ENCODE results near the gene MANSC1.

Gene MANSC1

DNA sequence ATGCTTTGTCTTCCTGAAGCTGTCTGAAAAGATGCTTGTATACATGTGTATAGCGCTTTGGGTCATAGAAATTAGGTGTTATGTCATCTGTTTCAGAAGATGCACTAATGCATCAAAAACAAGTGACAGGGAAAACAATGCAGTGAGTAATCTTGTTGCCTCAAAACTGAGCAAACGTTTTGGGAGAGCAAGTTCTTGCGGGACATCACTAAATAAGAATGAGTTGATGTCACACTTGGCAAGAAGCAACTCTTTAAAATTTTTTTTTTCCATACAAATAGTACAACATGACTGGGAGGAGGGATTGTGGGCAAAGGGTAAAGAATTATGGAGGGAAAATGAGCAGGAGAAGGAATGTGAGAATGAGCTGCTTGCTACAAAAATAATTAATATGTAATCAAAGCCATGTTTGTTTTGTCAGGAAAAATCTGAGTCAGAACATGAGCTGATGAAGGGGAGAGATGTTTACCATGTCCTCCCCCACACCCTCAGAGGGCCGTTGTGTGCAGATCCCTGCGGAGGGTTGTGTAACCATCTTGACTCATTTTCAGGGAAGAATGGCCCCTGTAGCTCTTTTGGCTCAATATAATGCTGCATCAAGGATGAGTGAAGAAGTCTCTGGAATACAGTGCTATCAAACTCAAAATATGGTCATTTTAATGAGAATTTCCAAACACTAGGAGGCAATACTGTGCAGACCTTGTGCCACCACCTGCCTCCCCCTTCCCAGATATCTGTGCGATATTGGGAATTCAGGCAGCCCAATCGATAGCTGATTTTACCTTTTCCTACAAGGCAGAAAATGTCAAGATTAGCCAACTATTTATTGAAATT is 48.2 kb upstream of the MANSC1 start (continued):
- TF ChIP-seq PRDM6 (tag by site-specific recombination; IDR thresholded peaks at IDR 0.05) (peak; percentile 89), ZNF394 (tag by site-specific recombination; IDR thresholded peaks at IDR 0.05; ENCODE audit: borderline replicate concordance) (peak; percentile 70; the same call in 1 of the 2 replicates), ZNF843 (tag by site-specific recombination; IDR thresholded peaks at IDR 0.05) (peak; percentile 89), FEZF1 (tag by site-specific recombination; IDR thresholded peaks at IDR 0.05) (peak; percentile 85), ZNF555 (tag by site-specific recombination; conservative IDR thresholded peaks at IDR 0.05) (no peak), ZNF274 (IDR thresholded peaks at IDR 0.05; ENCODE audit: low read length) (no peak), ZNF274 (tag by site-specific recombination; IDR thresholded peaks at IDR 0.05; ENCODE audit: borderline replicate concordance) (no peak), SP7 (tag by site-specific recombination; IDR thresholded peaks at IDR 0.05) (peak; percentile 99), ZNF26 (tag by site-specific recombination; IDR thresholded peaks at IDR 0.05) (no peak), ZNF341 (tag by site-specific recombination; IDR thresholded peaks at IDR 0.05; ENCODE audit: low read depth) (no peak), ZNF202 (tag by site-specific recombination; IDR thresholded peaks at IDR 0.05; ENCODE audit: borderline replicate concordance) (no peak), ZNF362 (tag by site-specific recombination; IDR thresholded peaks at IDR 0.05) (peak; percentile 99), ZNF76 (tag by site-specific recombination; IDR thresholded peaks at IDR 0.05; ENCODE audit: borderline replicate concordance, low read depth) (no peak; the same call in 1 of the 2 replicates), TRIM28 (IDR thresholded peaks at IDR 0.05; ENCODE audit: borderline replicate concordance, low read length) (no peak), ZNF473 (tag by site-specific recombination; IDR thresholded peaks at IDR 0.05) (no peak; the same call in 1 of the 2 replicates), ZNF174 (tag by site-specific recombination; IDR thresholded peaks at IDR 0.05) (no peak), ZNF580 (tag by site-specific recombination; IDR thresholded peaks at IDR 0.05) (no peak), ZEB2 (tag by site-specific recombination; IDR thresholded peaks at IDR 0.05) (peak; percentile 100), ZNF701 (tag by site-specific recombination; IDR thresholded peaks at IDR 0.05) (no peak), ZNF501 (tag by site-specific recombination; IDR thresholded peaks at IDR 0.05) (peak; percentile 67; the same call in 1 of the 2 replicates), ZXDB (tag by site-specific recombination; IDR thresholded peaks at IDR 0.05) (peak; percentile 89), YY2 (tag by site-specific recombination; IDR thresholded peaks at IDR 0.05) (0 out of 2 replicates have a peak, but pooled peaks have one; percentile 18), ZNF324 (tag by site-specific recombination; IDR thresholded peaks at IDR 0.05) (peak; percentile 84; the same call in 1 of the 2 replicates), ZNF280D (tag by site-specific recombination; IDR thresholded peaks at IDR 0.05) (no peak), ZFP37 (tag by site-specific recombination; IDR thresholded peaks at IDR 0.05) (peak; percentile 87; the same call in 1 of the 2 replicates), KLF7 (tag by site-specific recombination; IDR thresholded peaks at IDR 0.05; ENCODE audit: borderline replicate concordance) (no peak), ZNF302 (tag by site-specific recombination; IDR thresholded peaks at IDR 0.05; ENCODE audit: low read depth) (no peak), ZNF311 (tag by site-specific recombination; IDR thresholded peaks at IDR 0.05; ENCODE audit: borderline replicate concordance) (no peak), ZNF214 (tag by site-specific recombination; IDR thresholded peaks at IDR 0.05; ENCODE audit: borderline replicate concordance) (no peak)
- TF ChIP-seq, protein P1, sequence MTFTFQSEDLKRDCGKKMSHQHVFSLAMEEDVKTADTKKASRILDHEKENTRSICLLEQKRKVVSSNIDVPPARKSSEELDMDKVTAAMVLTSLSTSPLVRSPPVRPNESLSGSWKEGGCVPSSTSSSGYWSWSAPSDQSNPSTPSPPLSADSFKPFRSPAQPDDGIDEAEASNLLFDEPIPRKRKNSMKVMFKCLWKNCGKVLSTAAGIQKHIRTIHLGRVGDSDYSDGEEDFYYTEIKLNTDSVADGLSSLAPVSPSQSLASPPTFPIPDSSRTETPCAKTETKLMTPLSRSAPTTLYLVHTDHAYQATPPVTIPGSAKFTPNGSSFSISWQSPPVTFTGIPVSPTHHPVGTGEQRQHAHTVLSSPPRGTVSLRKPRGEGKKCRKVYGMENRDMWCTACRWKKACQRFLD (tag by site-specific recombination; IDR thresholded peaks at IDR 0.05): no peak

All from HEK293 (cell line).